ENCODE data around the gene DHRS13.
A peak's percentile ranks its signal among the peaks of the same experiment; 100 is the strongest.

The DHRS13 gene, protein sequence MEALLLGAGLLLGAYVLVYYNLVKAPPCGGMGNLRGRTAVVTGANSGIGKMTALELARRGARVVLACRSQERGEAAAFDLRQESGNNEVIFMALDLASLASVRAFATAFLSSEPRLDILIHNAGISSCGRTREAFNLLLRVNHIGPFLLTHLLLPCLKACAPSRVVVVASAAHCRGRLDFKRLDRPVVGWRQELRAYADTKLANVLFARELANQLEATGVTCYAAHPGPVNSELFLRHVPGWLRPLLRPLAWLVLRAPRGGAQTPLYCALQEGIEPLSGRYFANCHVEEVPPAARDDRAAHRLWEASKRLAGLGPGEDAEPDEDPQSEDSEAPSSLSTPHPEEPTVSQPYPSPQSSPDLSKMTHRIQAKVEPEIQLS

DNA sequence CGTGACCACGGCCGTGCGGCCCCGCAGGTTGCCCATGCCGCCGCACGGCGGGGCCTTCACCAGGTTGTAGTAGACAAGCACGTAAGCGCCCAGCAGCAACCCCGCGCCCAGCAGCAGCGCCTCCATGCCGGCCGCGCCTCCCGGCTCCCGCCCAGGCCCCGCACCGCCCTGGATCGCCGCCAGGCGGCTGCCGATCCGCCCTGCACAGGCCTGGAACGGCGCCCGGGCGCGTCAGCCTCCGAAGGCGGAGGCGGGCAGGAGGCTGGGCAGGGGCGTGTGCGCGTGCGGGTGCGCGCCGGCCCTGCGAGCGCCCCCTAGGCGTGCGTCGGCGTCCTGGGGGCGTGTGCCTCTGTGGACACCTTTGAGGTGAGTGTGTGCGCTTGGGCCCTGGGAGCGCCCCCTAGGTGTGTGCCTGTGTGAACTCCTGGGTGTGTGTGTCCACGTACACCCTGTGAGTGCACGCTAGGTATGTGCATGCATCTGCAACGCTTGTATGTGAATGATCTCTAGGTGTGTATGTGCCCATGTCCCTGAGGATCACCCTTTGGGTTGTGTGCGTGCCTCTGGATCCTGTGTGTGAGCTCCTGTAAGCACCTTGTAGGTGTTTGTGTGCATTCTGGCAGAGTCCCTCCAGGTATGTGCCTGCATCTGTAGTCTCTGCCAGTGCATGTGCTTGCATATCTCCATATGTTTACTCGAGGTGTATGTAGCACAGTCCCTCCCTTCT lies at the start of gene DHRS13:
Gene DHRS13 (minus strand): TSS at position 261 of the 727 bp plus-strand sequence. CDS start 135 bp downstream, at position 126.
- ATAC-seq (ENCODE audit: low read depth) = peak; percentile 87
- no peaks in the 10 kb centered on the region for H3K27me3 ChIP-seq (ENCODE audit: insufficient read depth, poor library complexity, severe bottlenecking)
- no peaks in the 10 kb centered on the region for H3K9me3 ChIP-seq (ENCODE audit: severe bottlenecking)
- H3K27ac ChIP-seq (ENCODE audit: poor library complexity, severe bottlenecking) = peak within 1 kb of the TSS; percentile 58
- TF ChIP-seq, protein P1, sequence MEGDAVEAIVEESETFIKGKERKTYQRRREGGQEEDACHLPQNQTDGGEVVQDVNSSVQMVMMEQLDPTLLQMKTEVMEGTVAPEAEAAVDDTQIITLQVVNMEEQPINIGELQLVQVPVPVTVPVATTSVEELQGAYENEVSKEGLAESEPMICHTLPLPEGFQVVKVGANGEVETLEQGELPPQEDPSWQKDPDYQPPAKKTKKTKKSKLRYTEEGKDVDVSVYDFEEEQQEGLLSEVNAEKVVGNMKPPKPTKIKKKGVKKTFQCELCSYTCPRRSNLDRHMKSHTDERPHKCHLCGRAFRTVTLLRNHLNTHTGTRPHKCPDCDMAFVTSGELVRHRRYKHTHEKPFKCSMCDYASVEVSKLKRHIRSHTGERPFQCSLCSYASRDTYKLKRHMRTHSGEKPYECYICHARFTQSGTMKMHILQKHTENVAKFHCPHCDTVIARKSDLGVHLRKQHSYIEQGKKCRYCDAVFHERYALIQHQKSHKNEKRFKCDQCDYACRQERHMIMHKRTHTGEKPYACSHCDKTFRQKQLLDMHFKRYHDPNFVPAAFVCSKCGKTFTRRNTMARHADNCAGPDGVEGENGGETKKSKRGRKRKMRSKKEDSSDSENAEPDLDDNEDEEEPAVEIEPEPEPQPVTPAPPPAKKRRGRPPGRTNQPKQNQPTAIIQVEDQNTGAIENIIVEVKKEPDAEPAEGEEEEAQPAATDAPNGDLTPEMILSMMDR (IDR thresholded peaks at IDR 0.05; ENCODE audit: poor library complexity, severe bottlenecking) = peak; percentile 99
- peaks cover 3% of the 10 kb centered on the region for H3K36me3 ChIP-seq (ENCODE audit: low read depth)
- peaks cover 5% of the 10 kb centered on the region for H3K4me1 ChIP-seq (ENCODE audit: insufficient read depth, poor library complexity, severe bottlenecking)
- peak within 1 kb of the TSS; percentile 65 for H3K4me3 ChIP-seq (ENCODE audit: severe bottlenecking)
- peak; percentile 91 for DNase-seq (ENCODE audit: low spot score)

DNA sequence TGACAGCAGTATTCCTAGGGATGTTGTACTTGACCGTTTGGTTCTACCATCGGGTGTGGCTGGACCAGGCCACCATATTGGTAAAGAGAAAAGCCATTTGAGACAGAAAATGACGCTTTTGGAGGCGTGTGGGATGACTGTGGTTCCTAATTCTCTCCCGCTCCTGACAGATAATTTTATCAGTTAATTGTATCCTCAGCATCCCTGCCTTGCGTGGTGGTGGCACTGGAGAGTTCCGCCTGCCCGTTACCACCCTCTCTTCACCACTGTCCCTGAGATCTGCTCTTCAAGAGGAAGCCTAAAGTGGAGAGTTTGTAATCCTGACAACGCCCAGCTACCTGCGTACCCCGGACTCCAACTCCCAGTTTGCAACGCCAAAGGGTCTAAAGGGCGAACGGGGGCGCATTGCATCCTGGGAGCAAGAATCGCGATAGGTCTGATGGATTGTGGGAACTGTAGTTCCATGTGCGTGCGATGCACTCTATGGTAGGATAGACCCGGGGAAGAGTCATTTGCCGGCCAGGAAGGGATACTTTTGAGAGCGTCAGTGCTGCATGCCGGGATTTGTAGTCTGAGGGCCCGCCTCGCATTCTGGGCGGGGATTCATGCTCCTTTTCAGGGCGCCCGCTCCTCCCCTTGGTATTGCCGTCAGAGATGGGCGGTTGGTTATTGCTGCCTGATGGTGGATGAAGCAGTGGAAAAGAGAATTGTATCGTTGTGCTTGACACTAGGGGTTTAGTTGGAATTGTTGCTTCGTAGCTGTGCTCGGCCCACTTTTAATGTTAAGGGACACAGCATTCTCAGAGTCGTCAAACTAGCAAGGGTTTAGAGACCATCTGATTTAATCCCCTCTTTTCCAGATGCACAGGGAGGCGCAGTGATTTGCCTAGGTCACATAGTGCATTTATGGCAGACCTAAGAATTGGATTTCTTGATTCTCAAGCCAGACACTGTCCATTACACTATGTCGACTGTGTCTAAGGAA lies 49.4 kb upstream of the DHRS13 start:
- ATAC-seq (ENCODE audit: low read depth) = peak; percentile 85
- Histone ChIP-seq H3K9me3 (ENCODE audit: severe bottlenecking) (no peaks in the 10 kb centered on the region), H3K27ac (ENCODE audit: poor library complexity, severe bottlenecking) (peak overlapping the region; percentile 86), H3K36me3 (ENCODE audit: low read depth) (peaks cover 12% of the 10 kb centered on the region), H3K4me1 (ENCODE audit: insufficient read depth, poor library complexity, severe bottlenecking) (peaks cover 8% of the 10 kb centered on the region), H3K27me3 (ENCODE audit: insufficient read depth, poor library complexity, severe bottlenecking) (no peaks in the 10 kb centered on the region), H3K4me3 (ENCODE audit: severe bottlenecking) (peak overlapping the region; percentile 43)
- TF ChIP-seq, protein P1 (IDR thresholded peaks at IDR 0.05; ENCODE audit: poor library complexity, severe bottlenecking) = no peak
- peak; percentile 96 for DNase-seq (ENCODE audit: low spot score)

DNA sequence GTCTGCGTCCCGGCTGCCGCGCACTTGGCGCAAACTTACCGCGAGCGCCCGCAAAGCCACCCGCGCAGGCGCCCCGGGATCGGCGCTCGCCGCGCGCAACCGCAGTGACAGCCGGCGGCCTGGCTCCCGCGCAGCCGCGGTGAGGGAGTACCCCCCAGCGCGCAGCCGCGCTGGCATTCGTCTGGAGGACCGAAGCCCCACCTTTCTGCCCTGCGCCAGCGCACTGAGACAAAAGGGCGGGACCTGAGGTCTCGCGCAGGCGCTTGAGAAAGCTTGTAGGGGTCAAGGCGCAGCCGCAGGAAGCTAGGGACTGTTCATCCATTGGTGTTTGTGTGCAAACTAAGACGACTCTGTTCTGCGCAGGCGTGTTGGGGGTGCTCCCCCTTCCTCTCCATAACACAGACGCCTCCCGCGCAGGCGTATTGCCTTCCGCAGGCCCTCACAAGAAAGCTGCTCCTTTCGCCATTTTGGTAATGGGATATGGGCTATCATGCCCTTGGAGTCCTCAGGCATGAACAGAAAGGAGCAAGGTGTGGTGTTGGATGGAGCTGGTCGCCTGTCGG lies 48.6 kb upstream of the DHRS13 start, which contains the start of gene PHF12:
Gene PHF12 (minus strand): TSS at position 91 of the 563 bp plus-strand sequence. CDS start 558 bp downstream, outside the sequence.
- peak within 1 kb of the TSS; percentile 86 for H3K27ac ChIP-seq (ENCODE audit: poor library complexity, severe bottlenecking)
- H3K4me1 ChIP-seq (ENCODE audit: insufficient read depth, poor library complexity, severe bottlenecking) = peaks cover 15% of the 10 kb centered on the region
- TF ChIP-seq, protein P1 (IDR thresholded peaks at IDR 0.05; ENCODE audit: poor library complexity, severe bottlenecking) = no peak
- peaks cover 15% of the 10 kb centered on the region for H3K36me3 ChIP-seq (ENCODE audit: low read depth)
- peak within 1 kb of the TSS; percentile 47 for H3K4me3 ChIP-seq (ENCODE audit: severe bottlenecking)
- ATAC-seq (ENCODE audit: low read depth) (peak; percentile 59), DNase-seq (ENCODE audit: low spot score) (peak; percentile 100)
- H3K27me3 ChIP-seq (ENCODE audit: insufficient read depth, poor library complexity, severe bottlenecking) = no peaks in the 10 kb centered on the region
- no peaks in the 10 kb centered on the region for H3K9me3 ChIP-seq (ENCODE audit: severe bottlenecking)

DNA sequence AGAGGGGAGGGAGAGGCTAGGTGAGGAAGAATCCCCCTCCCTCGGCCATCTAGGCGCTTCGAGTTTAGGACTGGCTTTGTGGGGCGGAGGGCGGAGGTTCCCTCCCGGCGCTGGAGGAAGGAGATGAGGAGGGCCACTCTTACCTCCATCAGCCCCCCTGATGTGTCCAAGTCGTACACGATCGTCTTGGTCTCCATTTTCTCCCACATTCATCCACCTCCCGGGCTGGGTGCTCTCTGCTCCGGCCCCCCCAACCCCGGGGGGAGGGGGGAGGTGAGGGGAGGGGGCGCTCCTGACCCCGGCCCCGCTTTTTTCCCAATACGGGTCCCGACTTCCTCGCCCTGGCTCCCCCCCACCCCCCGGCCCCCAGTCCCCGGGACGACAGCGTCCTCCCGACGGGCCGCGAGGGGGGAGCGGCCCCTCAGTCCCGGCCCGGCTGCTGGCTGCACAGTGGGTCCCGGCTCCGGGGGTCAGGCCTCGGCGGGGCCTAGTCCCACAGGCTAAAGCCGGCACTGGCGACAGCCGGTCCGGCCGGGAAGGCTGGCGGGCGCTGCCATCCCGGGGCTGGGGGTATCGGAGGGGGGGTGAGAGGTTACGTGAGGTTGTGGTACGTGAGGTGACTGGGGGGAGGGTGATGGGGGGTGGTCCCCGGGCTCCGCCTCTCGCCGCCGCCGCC lies 48.0 kb upstream of the DHRS13 start:
- Histone ChIP-seq H3K36me3 (ENCODE audit: low read depth) (peaks cover 16% of the 10 kb centered on the region), H3K27me3 (ENCODE audit: insufficient read depth, poor library complexity, severe bottlenecking) (no peaks in the 10 kb centered on the region), H3K4me1 (ENCODE audit: insufficient read depth, poor library complexity, severe bottlenecking) (peaks cover 21% of the 10 kb centered on the region), H3K4me3 (ENCODE audit: severe bottlenecking) (peak overlapping the region; percentile 47), H3K9me3 (ENCODE audit: severe bottlenecking) (no peaks in the 10 kb centered on the region), H3K27ac (ENCODE audit: poor library complexity, severe bottlenecking) (peak overlapping the region; percentile 86)
- no peak for ATAC-seq (ENCODE audit: low read depth)
- DNase-seq (ENCODE audit: low spot score) = no peak
- TF ChIP-seq, protein P1 (IDR thresholded peaks at IDR 0.05; ENCODE audit: poor library complexity, severe bottlenecking) = no peak
